Epithelial cell of esophagus (primary cell): ENCODE data around the gene OR13J1.

ENCODE experiments used
- DNase-seq: peaks from one replicate; pipeline ENCODE4 v3.0.0; 2010; ENCODE audit warnings: low read depth
- H3K4me3 ChIP-seq: 2 replicates; pipeline ENCODE4 v1.5.1; 2011; ENCODE audit warnings: mild to moderate bottlenecking, low read length, control low read depth
- CTCF ChIP-seq: IDR thresholded peaks from 2 replicates; pipeline ENCODE4 v1.5.1; 2011; ENCODE audit warnings: low read depth, mild to moderate bottlenecking, low read length, control low read depth, inconsistent platforms; ENCODE audit not compliant: insufficient read depth; ENCODE audit errors: missing control alignments

OR13J1 gene

DNA sequence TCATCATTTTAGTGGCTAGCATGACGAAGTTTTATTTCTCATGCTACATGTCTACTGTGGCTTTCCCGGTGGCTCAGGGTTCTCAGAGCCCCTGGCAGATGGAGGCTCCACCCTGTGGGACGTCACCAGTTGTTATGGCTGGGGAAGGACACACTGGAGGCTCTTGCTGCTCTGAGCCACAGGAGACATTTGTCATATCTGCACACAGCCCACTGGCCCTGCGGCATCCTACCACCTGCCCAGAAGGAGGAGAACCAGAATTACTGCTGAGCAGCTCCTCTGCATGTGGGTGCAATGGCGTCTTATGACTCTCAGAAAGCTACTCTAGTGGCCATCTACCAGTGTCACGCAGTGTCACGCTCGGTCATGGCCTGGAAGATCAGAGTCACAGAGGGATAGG, 6.6 kb downstream of the OR13J1 start:
- H3K4me3 ChIP-seq = no peak overlapping the region
- no peak for DNase-seq
- no peak for TF ChIP-seq CTCF

GRCh38 chr9:35862328-35862727, 7.9 kb downstream of the OR13J1 start:
- DNase-seq = no peak
- no peak overlapping the region for H3K4me3 ChIP-seq
- TF ChIP-seq CTCF = no peak

GRCh38 chr9:35861161-35861897, 8.9 kb downstream of the OR13J1 start:
- DNase-seq = no peak
- TF ChIP-seq CTCF = no peak

DNA sequence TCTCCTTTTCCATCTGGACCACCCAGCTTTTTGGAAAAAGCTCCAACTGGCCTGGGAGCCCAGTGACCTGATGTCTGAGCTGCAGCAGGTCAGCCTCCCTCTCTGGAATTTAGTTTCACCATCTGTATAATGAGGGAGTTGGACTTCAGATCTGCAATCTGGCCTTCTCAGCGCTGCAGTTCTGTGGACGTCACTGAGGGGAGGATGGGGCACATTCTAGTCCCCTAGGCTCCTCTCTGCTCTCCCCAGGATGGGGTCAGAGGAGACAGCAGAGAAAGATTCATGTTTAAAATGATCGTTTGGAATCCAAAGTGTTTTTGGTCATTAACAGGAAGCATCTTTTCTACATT, 10.2 kb downstream of the OR13J1 start:
- no peak for TF ChIP-seq CTCF

More at GRCh38 chr9:35861161-35861897, 8.9 kb downstream of the OR13J1 start:
- no peak overlapping the region for H3K4me3 ChIP-seq

DNA sequence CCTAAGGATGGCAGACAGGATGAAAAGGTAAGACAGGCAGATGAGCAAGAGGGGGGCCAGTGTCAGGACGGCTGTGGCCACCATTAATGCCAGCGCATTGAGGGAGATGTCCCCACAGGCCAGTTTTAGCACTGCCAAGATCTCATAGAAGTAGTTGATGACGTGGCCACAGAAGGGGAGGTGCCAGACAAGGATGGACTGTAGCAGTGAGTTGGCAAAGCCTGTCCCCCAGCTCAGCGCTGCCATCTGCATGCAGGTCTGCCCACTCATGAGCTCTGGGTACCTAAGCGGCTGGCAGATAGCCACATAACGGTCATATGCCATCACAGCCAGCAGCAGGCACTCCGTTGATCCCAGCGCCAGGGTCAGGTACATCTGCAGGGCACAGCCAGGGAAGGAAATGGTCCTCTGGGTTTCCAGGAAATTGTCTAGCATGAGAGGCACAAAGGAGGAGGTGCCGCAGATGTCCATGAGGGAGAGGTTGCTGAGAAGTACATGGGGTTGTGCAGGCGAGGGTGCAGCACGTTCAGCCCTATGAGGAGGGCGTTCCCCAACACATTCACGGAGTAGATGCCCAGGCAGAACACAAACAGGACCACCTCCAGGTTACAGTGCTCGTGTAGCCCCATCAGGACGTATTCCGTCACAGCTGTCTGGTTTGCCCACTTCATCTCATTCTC, 10.8 kb downstream of the OR13J1 start:
- no peak overlapping the region for H3K4me3 ChIP-seq
- DNase-seq = peak; percentile 27
- TF ChIP-seq CTCF = no peak

More for the DNA sequence above, 10.2 kb downstream of the OR13J1 start:
- no peak overlapping the region for H3K4me3 ChIP-seq
- DNase-seq = no peak

DNA sequence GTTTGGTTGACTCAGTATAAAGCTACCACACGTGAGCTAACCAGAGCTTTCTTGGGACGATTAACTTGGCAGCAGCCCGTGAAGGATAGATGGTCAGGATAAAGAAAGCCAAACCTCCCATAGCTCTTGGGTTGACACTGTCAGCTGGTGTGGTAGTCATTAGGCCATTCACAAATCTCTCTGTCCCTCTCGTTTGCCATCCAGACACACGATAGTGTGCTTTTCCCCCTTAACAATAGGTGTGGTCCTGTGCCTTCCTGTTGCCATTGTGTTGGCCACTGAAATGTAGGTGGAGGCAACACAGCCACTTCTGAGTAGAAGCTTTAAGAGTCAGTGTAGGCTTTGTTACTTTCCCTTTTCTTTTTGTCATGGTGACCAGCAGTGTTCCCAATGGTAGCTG, 11.7 kb downstream of the OR13J1 start:
- no peak for TF ChIP-seq CTCF
- H3K4me3 ChIP-seq = no peak overlapping the region
- no peak for DNase-seq
